Caco-2 (cell line): Measurements from ENCODE around the gene SCGB1D1. TPM values are rescaled to one million over a fixed set of nuclear protein-coding genes. Genes with fewer than 3 reads are reported as not detected.

Source experiments
- BruUV-seq: library from RNA; stranded (reverse); fragments of 400-500 nt; replicated peaks from 2 replicates; lab custom pipeline; 2021; lab: Mats Ljungman, UMichigan
- CTCF ChIA-PET: fragments of 300-600 bp; sonication (Branson Sonifier 250); formaldehyde crosslinking; loops from one replicate; lab custom pipeline; 2022; ENCODE audit warnings: antibody characterized with exemption; lab: Charles Lee
- POLR2A ChIA-PET: fragments of 300-600 bp; sonication (Branson Sonifier 250); formaldehyde crosslinking; loops from one replicate; lab custom pipeline; 2022; ENCODE audit warnings: antibody characterized with exemption; lab: Charles Lee
- DNase-seq, 2 experiments: peaks; one replicate each; pipeline versions ENCODE4 v3.0.0 to v3.0.0-alpha.2; 2020 to 2022
- H3K27me3 ChIP-seq: replicated peaks from 2 replicates; pipeline ENCODE4 v1.6.0; 2011; ENCODE audit warnings: low read length; ENCODE audit not compliant: control insufficient read depth, insufficient read depth
- H3K36me3 ChIP-seq: 2 replicates; pipeline ENCODE4 v1.5.1; 2011; ENCODE audit warnings: low read length; ENCODE audit not compliant: control insufficient read depth, insufficient read depth
- H3K4me1 ChIP-seq: fragments of 250-450 bp; sonication (Bioruptor Pico); 2 replicates; pipeline ENCODE4 v1.5.1; 2020; ENCODE audit warnings: mild to moderate bottlenecking
- H3K4me3 ChIP-seq: 2 replicates; pipeline ENCODE4 v1.5.1; 2011; ENCODE audit warnings: low read depth, mild to moderate bottlenecking, control low read depth, low read length
- H3K9me3 ChIP-seq: fragments of 250-450 bp; sonication (Bioruptor Pico); 2 replicates; pipeline ENCODE4 v1.5.1; 2020; ENCODE audit warnings: mild to moderate bottlenecking, moderate library complexity
- H3K27ac Mint-ChIP-seq: one replicate; pipeline ENCODE4 v1.8.0; 2022; ENCODE audit warnings: mixed read lengths; ENCODE audit not compliant: unreplicated experiment
- H3K27me3 Mint-ChIP-seq: one replicate; pipeline ENCODE4 v1.8.0; 2022; ENCODE audit warnings: mixed read lengths; ENCODE audit not compliant: insufficient read depth, unreplicated experiment
- H3K36me3 Mint-ChIP-seq: one replicate; pipeline ENCODE4 v1.8.0; 2022; ENCODE audit warnings: mild to moderate bottlenecking, mixed read lengths; ENCODE audit not compliant: insufficient read depth, unreplicated experiment
- H3K4me1 Mint-ChIP-seq: one replicate; pipeline ENCODE4 v1.8.0; 2022; ENCODE audit warnings: low read depth, mixed read lengths; ENCODE audit not compliant: unreplicated experiment
- H3K4me3 Mint-ChIP-seq: one replicate; pipeline ENCODE4 v1.8.0; 2022; ENCODE audit warnings: mild to moderate bottlenecking, moderate library complexity, mixed read lengths; ENCODE audit not compliant: unreplicated experiment
- H3K9me3 Mint-ChIP-seq: one replicate; pipeline ENCODE4 v1.8.0; 2022; ENCODE audit warnings: mixed read lengths; ENCODE audit not compliant: unreplicated experiment
- CTCF ChIP-seq, 2 experiments: fragments of 200-600 bp in 1 of 2; IDR thresholded peaks; 1 replicate in 1 of 2; 2 replicates in 1 of 2; pipeline versions ENCODE4 v1.5.1 to v1.8.0; 2011 to 2022; ENCODE audit warnings: antibody characterized with exemption in 1 of 2, control low read depth in 1 of 2, inconsistent platforms in 1 of 2, low read depth in 1 of 2, low read length in 1 of 2, mild to moderate bottlenecking in 1 of 2, moderate library complexity in 1 of 2; ENCODE audit not compliant: insufficient read depth in 1 of 2, severe bottlenecking in 1 of 2, unreplicated experiment in 1 of 2
- intact Hi-C: fragments of 100-400 bp; cut with micrococcal nuclease; formaldehyde crosslinking; loops from one replicate; pipeline ENCODE4 v1.10.0; 2022; ENCODE audit not compliant: unreplicated experiment
- total RNA-seq: library from RNA; stranded (reverse); gene quantifications from 2 replicates; pipeline ENCODE4 v1.2.3, GENCODE V29; 2022

The SCGB1D1 gene
- total RNA-seq, 1 experiment from 2014 or later, result not detected

- H3K4me3 ChIP-seq, result no peak overlapping the region
- peak in 1 of 2 experiments; percentile 22 for DNase-seq
- peaks cover 3% of the 10 kb centered on the region; the same call in 1 of the 2 replicates for H3K9me3 ChIP-seq
- H3K36me3 ChIP-seq, result no peaks in the 10 kb centered on the region
- ChIA-PET CTCF (interaction anchor here (0.6 to 1.1 kb wide), 4 partner anchors 8 to 121 kb away, joined by 3 read pairs; partner anchors contain the start of genes ASRGL1, SCGB1D1 and SCGB2A1), POLR2A (no interaction called here)
- BruUV-seq, result no TSS peak
- Mint-ChIP-seq H3K36me3 (no peaks in the 10 kb centered on the region), H3K27me3 (peaks cover 10% of the 10 kb centered on the region), H3K4me1 (no peaks in the 10 kb centered on the region), H3K9me3 (peaks cover 18% of the 10 kb centered on the region), H3K4me3 (no peak overlapping the region), H3K27ac (no peak overlapping the region)
- intact Hi-C loops, result loop anchor here (1.0 kb wide), 2 partner anchors 94 to 161 kb away; no protein-coding TSS in a partner anchor
- H3K4me1 ChIP-seq, result no peaks in the 10 kb centered on the region
- H3K27me3 ChIP-seq, result no peaks in the 10 kb centered on the region
- peak; percentile 63 to 65 for TF ChIP-seq CTCF (IDR thresholded peaks at IDR 0.05; ENCODE audit: insufficient read depth in 1 of 2, low read depth in 1 of 2, low read length in 1 of 2, severe bottlenecking in 1 of 2, unreplicated experiment in 1 of 2)
Observed at GRCh38 chr11:62217191-62217748, 27.3 kb downstream of the SCGB1D1 start.

GRCh38 chr11:62221498-62221897 is 31.5 kb downstream of the SCGB1D1 start:
- H3K27me3 Mint-ChIP-seq, result peaks cover 4% of the 10 kb centered on the region
- H3K36me3 ChIP-seq, result no peaks in the 10 kb centered on the region
- POLR2A ChIA-PET, result no interaction called here
- CTCF ChIA-PET, result no interaction called here
- H3K4me1 Mint-ChIP-seq, result no peaks in the 10 kb centered on the region
- H3K27ac Mint-ChIP-seq, result no peak overlapping the region
- peaks cover 49% of the 10 kb centered on the region for H3K9me3 Mint-ChIP-seq
- BruUV-seq, result no TSS peak
- no peaks in the 10 kb centered on the region for H3K4me1 ChIP-seq
- TF ChIP-seq CTCF (IDR thresholded peaks at IDR 0.05; ENCODE audit: insufficient read depth in 1 of 2, low read depth in 1 of 2, low read length in 1 of 2, severe bottlenecking in 1 of 2, unreplicated experiment in 1 of 2), result no peak
- DNase-seq, result no peak
- H3K27me3 ChIP-seq, result no peaks in the 10 kb centered on the region
- no peak overlapping the region for H3K4me3 Mint-ChIP-seq
- no peaks in the 10 kb centered on the region for H3K36me3 Mint-ChIP-seq
- H3K9me3 ChIP-seq, result peaks cover 28% of the 10 kb centered on the region
- intact Hi-C loops, result no loop called here
- H3K4me3 ChIP-seq, result no peak overlapping the region

- Mint-ChIP-seq H3K4me1 (no peaks in the 10 kb centered on the region), H3K27ac (no peak overlapping the region), H3K4me3 (no peak overlapping the region), H3K9me3 (peaks cover 49% of the 10 kb centered on the region), H3K27me3 (no peaks in the 10 kb centered on the region), H3K36me3 (no peaks in the 10 kb centered on the region)
- Histone ChIP-seq H3K9me3 (peaks cover 28% of the 10 kb centered on the region), H3K36me3 (no peaks in the 10 kb centered on the region), H3K4me3 (no peak overlapping the region), H3K4me1 (no peaks in the 10 kb centered on the region), H3K27me3 (no peaks in the 10 kb centered on the region)
- POLR2A ChIA-PET, result no interaction called here
- no TSS peak for BruUV-seq
- CTCF ChIA-PET, result no interaction called here
- no peak for DNase-seq
- intact Hi-C loops, result no loop called here
- TF ChIP-seq CTCF (IDR thresholded peaks at IDR 0.05; ENCODE audit: insufficient read depth in 1 of 2, low read depth in 1 of 2, low read length in 1 of 2, severe bottlenecking in 1 of 2, unreplicated experiment in 1 of 2), result no peak
Observed at GRCh38 chr11:62223095-62223494, 33.1 kb downstream of the SCGB1D1 start.
